ENCODE results near the gene PGS1. TPM values are rescaled to one million over a fixed set of nuclear protein-coding genes. Genes with fewer than 3 reads are reported as not detected.
A peak's percentile ranks its signal among the peaks of the same experiment; 100 is the strongest.

PGS1 gene
- total and polyA plus RNA-seq, 2 of the 8 experiments (the other 6 are each of a cell fraction or from before 2014, with no cell fraction given) = 46.7 to 60.0 TPM

DNA sequence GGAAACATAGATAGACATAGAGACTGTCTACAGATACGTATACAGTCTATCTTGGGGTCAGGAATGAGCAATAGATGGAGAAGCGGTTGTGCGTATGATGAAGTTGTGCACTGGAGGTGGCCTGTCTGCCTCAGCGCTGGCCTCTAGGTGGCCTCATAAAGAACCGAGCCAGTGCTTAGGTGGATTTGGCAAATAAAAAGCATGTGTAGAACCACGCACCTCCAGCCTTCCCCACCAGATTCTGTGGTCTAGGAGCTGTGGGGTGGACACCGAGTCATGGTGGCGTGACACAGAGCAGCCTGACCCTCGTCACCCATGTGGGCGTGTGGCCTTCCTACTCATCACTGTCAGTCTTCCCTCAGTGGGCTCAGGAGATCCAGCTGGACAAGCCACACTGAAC, 34.0 kb downstream of the PGS1 start:
- DNase-seq (ENCODE audit: low read depth in 1 of 2, low spot score in 2 of 2) (no peak), FAIRE-seq (no peak)
- Histone ChIP-seq H4K5ac (ENCODE audit: insufficient read length, low read depth, low read length) (no peak overlapping the region), H3K9ac (replicated peaks in 1 of 4; ENCODE audit: extremely low read depth in 1 of 4, low read depth in 3 of 4, low read length in 3 of 4) (no peak overlapping the region), H3K79me2 (ENCODE audit: control insufficient read depth in 1 of 2, insufficient read depth in 2 of 2, low read length in 2 of 2) (peaks cover 3 to 69% of the 10 kb centered on the region in 2 experiments; a peak in 3 of 4 replicates), H4K91ac (replicated peaks; ENCODE audit: insufficient read length, low read length) (no peak overlapping the region), H2AK5ac (ENCODE audit: low read depth, low read length) (no peak overlapping the region), H2BK120ac (replicated peaks; ENCODE audit: low read depth, low read length) (no peak overlapping the region), H4K8ac (ENCODE audit: extremely low read depth, insufficient read depth, low read length) (peak overlapping the region; percentile 77; the same call in 1 of the 2 replicates), H3K4me1 (replicated peaks in 1 of 4; ENCODE audit: control insufficient read depth in 3 of 4, insufficient read depth in 4 of 4, low read length in 3 of 4) (peaks cover 0 to 16% (median 7%) of the 10 kb centered on the region in 4 experiments; a peak in 5 of 7 replicates), H2AFZ (ENCODE audit: low read length) (no peak overlapping the region), H2BK20ac (ENCODE audit: low read length) (no peak overlapping the region), H2BK15ac (ENCODE audit: low read length) (no peak overlapping the region), H3K4ac (replicated peaks; ENCODE audit: insufficient read length, low read depth, low read length) (no peak overlapping the region), H3K4me2 (ENCODE audit: insufficient read depth in 1 of 2, low read depth in 2 of 2, low read length in 2 of 2) (no peak overlapping the region), H3K9me3 (ENCODE audit: insufficient read depth in 2 of 2, low read depth in 1 of 2, low read length in 1 of 2) (no peaks in the 10 kb centered on the region), H3K4me3 (ENCODE audit: extremely low read depth in 1 of 4, insufficient read depth in 2 of 4, low read depth in 3 of 4, low read length in 4 of 4) (no peak overlapping the region), H2BK5ac (ENCODE audit: low read depth, low read length) (no peak overlapping the region), H4K20me1 (replicated peaks in 1 of 2; ENCODE audit: control insufficient read depth in 1 of 2, insufficient read depth in 2 of 2, low read length in 2 of 2) (peaks cover 34 to 53% of the 10 kb centered on the region in 2 experiments), H2BK12ac (ENCODE audit: low read depth, low read length) (no peak overlapping the region), H3K23me2 (ENCODE audit: low read depth, low read length) (no peaks in the 10 kb centered on the region), H3K18ac (ENCODE audit: extremely low read depth, low read length) (no peak overlapping the region), H3K27ac (ENCODE audit: low read depth, low read length) (no peak overlapping the region), H3K79me1 (ENCODE audit: low read depth, low read length) (peaks cover 27% of the 10 kb centered on the region), H3K23ac (ENCODE audit: insufficient read length) (no peak overlapping the region), H3K27me3 (replicated peaks in 1 of 4; ENCODE audit: control insufficient read depth in 3 of 4, extremely low read depth in 1 of 4, insufficient read depth in 3 of 4, low read length in 3 of 4) (no peaks in the 10 kb centered on the region), H3K36me3 (ENCODE audit: control insufficient read depth in 2 of 4, insufficient read depth in 4 of 4, low read length in 3 of 4) (peaks cover 0 to 12% (median 7%) of the 10 kb centered on the region in 4 experiments; a peak in 4 of 8 replicates), H3K56ac (replicated peaks; ENCODE audit: insufficient read length, low read depth, low read length) (no peak overlapping the region), H3K14ac (ENCODE audit: insufficient read length) (no peak overlapping the region)
- CTCF ChIA-PET (ENCODE audit: partially characterized antibody) = interaction anchor here (0.7 to 2.7 kb wide), 18 partner anchors 16 to 236 kb away, joined by 3 to 18 read pairs (median 4); no protein-coding TSS in a partner anchor
- 89% methylated on average over 10 of the region's 10 CpGs; no CpG with 5 or more reads in 1 of the 2 experiments for WGBS, 2 experiments (ENCODE audit: extremely low coverage in 1 of 2, insufficient coverage in 1 of 2, insufficient read length in 1 of 2, insufficient replicate concordance in 2 of 2, low coverage in 1 of 2, low lambda C conversion rate in 2 of 2, missing lambda C conversion rate in 1 of 2)
- TF ChIP-seq RAD21 (IDR thresholded peaks at IDR 0.05 in 1 of 2, conservative IDR thresholded peaks at IDR 0.05 in 1 of 2; ENCODE audit: low read depth in 2 of 2, low read length in 2 of 2) (peak; percentile 15 to 43; a peak in 3 of 4 replicates), KDM1A (IDR thresholded peaks at IDR 0.05; ENCODE audit: borderline replicate concordance, low read length) (no peak)
- TF ChIP-seq, protein P1, sequence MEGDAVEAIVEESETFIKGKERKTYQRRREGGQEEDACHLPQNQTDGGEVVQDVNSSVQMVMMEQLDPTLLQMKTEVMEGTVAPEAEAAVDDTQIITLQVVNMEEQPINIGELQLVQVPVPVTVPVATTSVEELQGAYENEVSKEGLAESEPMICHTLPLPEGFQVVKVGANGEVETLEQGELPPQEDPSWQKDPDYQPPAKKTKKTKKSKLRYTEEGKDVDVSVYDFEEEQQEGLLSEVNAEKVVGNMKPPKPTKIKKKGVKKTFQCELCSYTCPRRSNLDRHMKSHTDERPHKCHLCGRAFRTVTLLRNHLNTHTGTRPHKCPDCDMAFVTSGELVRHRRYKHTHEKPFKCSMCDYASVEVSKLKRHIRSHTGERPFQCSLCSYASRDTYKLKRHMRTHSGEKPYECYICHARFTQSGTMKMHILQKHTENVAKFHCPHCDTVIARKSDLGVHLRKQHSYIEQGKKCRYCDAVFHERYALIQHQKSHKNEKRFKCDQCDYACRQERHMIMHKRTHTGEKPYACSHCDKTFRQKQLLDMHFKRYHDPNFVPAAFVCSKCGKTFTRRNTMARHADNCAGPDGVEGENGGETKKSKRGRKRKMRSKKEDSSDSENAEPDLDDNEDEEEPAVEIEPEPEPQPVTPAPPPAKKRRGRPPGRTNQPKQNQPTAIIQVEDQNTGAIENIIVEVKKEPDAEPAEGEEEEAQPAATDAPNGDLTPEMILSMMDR (IDR thresholded peaks at IDR 0.05; ENCODE audit: control extremely low read depth in 1 of 3, insufficient read depth in 1 of 3, low read depth in 1 of 3, low read length in 3 of 3) = peak; percentile 33 to 74 (median 68)
- POLR2A ChIA-PET (ENCODE audit: partially characterized antibody) = interaction anchor here (0.8 to 2.3 kb wide), 3 partner anchors 9 to 49 kb away, joined by 3 to 5 read pairs (median 3); no protein-coding TSS in a partner anchor
